ENCODE results near the gene DUSP12. TPM values are rescaled to one million over a fixed set of nuclear protein-coding genes. Genes with fewer than 3 reads are reported as not detected.
"Not testable (repeated sequence)": the region's sequence is repeated elsewhere in the genome, so short reads cannot be mapped to it uniquely, and the experiment has no call there.

The DUSP12 gene
- total RNA-seq, 4 donors from 2014 or later, result 10.2 to 24.5 (median 18.8) TPM

GRCh38 chr1:161720422-161720821 lies 29.2 kb upstream of the DUSP12 start:
- WGBS, 2 donors, result 76 to 81% methylated on average over 1 of the region's 1 CpG
- H3K4me3 ChIP-seq (ENCODE audit: low read depth, poor library complexity, severe bottlenecking), result no peak overlapping the region
- DNase-seq (ENCODE audit: low spot score in 2 of 2), result no peak
- TF ChIP-seq POLR2A (IDR thresholded peaks at IDR 0.05) (no peak), CTCF (IDR thresholded peaks at IDR 0.05) (no peak)
- intact Hi-C loops (cut with DNase I; ENCODE audit: low total_unique reads), result loop anchor here (10.0 kb wide), 1 partner anchor 236 kb away; no protein-coding TSS in a partner anchor

GRCh38 chr1:161720956-161721737 lies 28.4 kb upstream of the DUSP12 start, which contains the start of gene FCRLB:
Gene FCRLB, plus strand, starts transcription at chr1:161721544. Its CDS starts 1,129 bp downstream, at chr1:161722673.
- no peak within 1 kb of the TSS for H3K4me3 ChIP-seq (ENCODE audit: low read depth, poor library complexity, severe bottlenecking)
- intact Hi-C loops (cut with DNase I; ENCODE audit: low total_unique reads), result loop anchor here (10.0 kb wide), 1 partner anchor 236 kb away; no protein-coding TSS in a partner anchor
- no peak for DNase-seq (ENCODE audit: low spot score in 2 of 2)
- TF ChIP-seq CTCF (IDR thresholded peaks at IDR 0.05) (no peak), POLR2A (IDR thresholded peaks at IDR 0.05) (no peak)
- WGBS, 2 donors, result 41 to 50% methylated on average over 4 of the region's 4 CpGs

- no peak for DNase-seq (ENCODE audit: low spot score in 2 of 2)
- H3K4me3 ChIP-seq (ENCODE audit: low read depth, poor library complexity, severe bottlenecking), result no peak overlapping the region
- no peak for TF ChIP-seq CTCF (IDR thresholded peaks at IDR 0.05)
- no peak for TF ChIP-seq POLR2A (IDR thresholded peaks at IDR 0.05)
- intact Hi-C loops (cut with DNase I; ENCODE audit: low total_unique reads), result loop anchor here (10.0 kb wide), 1 partner anchor 237 kb away; no protein-coding TSS in a partner anchor
- WGBS, 2 donors, result 64 to 82% methylated on average over 8 of the region's 8 CpGs
Measured at GRCh38 chr1:161721738-161722343, 27.7 kb upstream of the DUSP12 start.

- 100% methylated on average over 1 of the region's 1 CpG for WGBS, 2 donors
- DNase-seq (ENCODE audit: low spot score in 2 of 2), result no peak
- intact Hi-C loops (cut with DNase I; ENCODE audit: low total_unique reads), result loop anchor here (10.0 kb wide), 1 partner anchor 238 kb away; no protein-coding TSS in a partner anchor
- H3K4me3 ChIP-seq (ENCODE audit: low read depth, poor library complexity, severe bottlenecking), result no peak overlapping the region
- TF ChIP-seq POLR2A (IDR thresholded peaks at IDR 0.05) (no peak), CTCF (IDR thresholded peaks at IDR 0.05) (no peak)
Measured at GRCh38 chr1:161722406-161722805, 27.2 kb upstream of the DUSP12 start.

GRCh38 chr1:161723459-161724141 lies 26.0 kb upstream of the DUSP12 start:
- no peak for TF ChIP-seq POLR2A (IDR thresholded peaks at IDR 0.05)
- no peak for TF ChIP-seq CTCF (IDR thresholded peaks at IDR 0.05)
- DNase-seq (ENCODE audit: low spot score in 2 of 2), result no peak
- H3K4me3 ChIP-seq (ENCODE audit: low read depth, poor library complexity, severe bottlenecking), result no peak overlapping the region
- intact Hi-C loops (cut with DNase I; ENCODE audit: low total_unique reads), result loop anchor here (10.0 kb wide), 1 partner anchor 239 kb away; no protein-coding TSS in a partner anchor
- 89 to 92% methylated on average over 8 of the region's 8 CpGs for WGBS, 2 donors

GRCh38 chr1:161725258-161725907 lies 24.2 kb upstream of the DUSP12 start:
- intact Hi-C loops (cut with DNase I; ENCODE audit: low total_unique reads), result loop anchor here (10.0 kb wide), 1 partner anchor 241 kb away; no protein-coding TSS in a partner anchor
- WGBS, 2 donors, result 46 to 51% methylated on average over 22 of the region's 22 CpGs
- H3K4me3 ChIP-seq (ENCODE audit: low read depth, poor library complexity, severe bottlenecking); DNase-seq (ENCODE audit: low spot score in 2 of 2): not testable (repeated sequence)
